Measurements from ENCODE around the gene PLA2G4A. TPM values are rescaled to one million over a fixed set of nuclear protein-coding genes. Genes with fewer than 3 reads are reported as not detected.

The PLA2G4A gene
- total RNA-seq, 3 donors from 2014 or later = 5.3 to 26.8 (median 6.9) TPM

GRCh38 chr1:186812570-186812969 is 16.2 kb upstream of the PLA2G4A start:
- Histone ChIP-seq H3K4me3 (no peak overlapping the region), H3K36me3 (ENCODE audit: low read depth) (no peaks in the 10 kb centered on the region), H3K4me1 (ENCODE audit: low read depth) (no peaks in the 10 kb centered on the region), H3K9me3 (no peaks in the 10 kb centered on the region)
- intact Hi-C loops (cut with DNase I, micrococcal nuclease) = no loop called here
- ATAC-seq = no peak
- TF ChIP-seq CTCF (IDR thresholded peaks at IDR 0.05) = no peak
- no peak for DNase-seq

GRCh38 chr1:186813420-186813819 is 15.3 kb upstream of the PLA2G4A start:
- Histone ChIP-seq H3K4me1 (ENCODE audit: low read depth) (no peaks in the 10 kb centered on the region), H3K9me3 (no peaks in the 10 kb centered on the region), H3K36me3 (ENCODE audit: low read depth) (no peaks in the 10 kb centered on the region), H3K4me3 (no peak overlapping the region)
- no peak for TF ChIP-seq CTCF (IDR thresholded peaks at IDR 0.05)
- no peak for DNase-seq
- intact Hi-C loops (cut with DNase I, micrococcal nuclease) = no loop called here
- ATAC-seq = no peak

- ATAC-seq = no peak
- Histone ChIP-seq H3K9me3 (no peaks in the 10 kb centered on the region), H3K4me3 (no peak overlapping the region), H3K36me3 (ENCODE audit: low read depth) (no peaks in the 10 kb centered on the region), H3K4me1 (ENCODE audit: low read depth) (no peaks in the 10 kb centered on the region)
- no peak for DNase-seq
- no peak for TF ChIP-seq CTCF (IDR thresholded peaks at IDR 0.05)
- intact Hi-C loops (cut with DNase I, micrococcal nuclease) = no loop called here
Observed at GRCh38 chr1:186819126-186819525, 9.6 kb upstream of the PLA2G4A start.

- no peak overlapping the region for H3K4me3 ChIP-seq
- no peak for TF ChIP-seq CTCF (IDR thresholded peaks at IDR 0.05)
- H3K4me1 ChIP-seq (ENCODE audit: low read depth) = no peaks in the 10 kb centered on the region
- no peaks in the 10 kb centered on the region for H3K36me3 ChIP-seq (ENCODE audit: low read depth)
- no peaks in the 10 kb centered on the region for H3K9me3 ChIP-seq
- ATAC-seq (no peak), DNase-seq (no peak)
- intact Hi-C loops (cut with DNase I, micrococcal nuclease) = no loop called here
Observed at GRCh38 chr1:186819563-186819962, 9.2 kb upstream of the PLA2G4A start.

GRCh38 chr1:186829686-186830587 is 1.2 kb downstream of the PLA2G4A start:
- no peak overlapping the region for H3K4me3 ChIP-seq
- H3K36me3 ChIP-seq (ENCODE audit: low read depth) = no peaks in the 10 kb centered on the region
- H3K4me1 ChIP-seq (ENCODE audit: low read depth) = peaks cover 5% of the 10 kb centered on the region
- no peaks in the 10 kb centered on the region for H3K9me3 ChIP-seq
- ATAC-seq (no peak), DNase-seq (no peak)
- intact Hi-C loops (cut with DNase I, micrococcal nuclease) = no loop called here
- TF ChIP-seq CTCF (IDR thresholded peaks at IDR 0.05) = no peak

All from mucosa of descending colon (tissue), 3 donors.